Kasumi-1 (cell line): Measurements from ENCODE around the gene TSPAN9.

Experiments used
- DNase-seq, 2 experiments: peaks; one replicate each; lab custom pipeline; 2025; lab: John Stamatoyannopoulos, UW

TSPAN9 gene

GRCh38 chr12:3187846-3188770 is 110.9 kb downstream of the TSPAN9 start:
- no peak for DNase-seq

GRCh38 chr12:3189282-3189681 is 112.1 kb downstream of the TSPAN9 start:
- DNase-seq = no peak

- no peak for DNase-seq
These were observed 112.9 kb downstream of the TSPAN9 start for GRCh38 chr12:3190101-3190500.

GRCh38 chr12:3191450-3191849 is 114.3 kb downstream of the TSPAN9 start:
- DNase-seq = no peak

- no peak for DNase-seq
These were observed 115.0 kb downstream of the TSPAN9 start for GRCh38 chr12:3192221-3192620.

- DNase-seq = no peak
These were observed 116.0 kb downstream of the TSPAN9 start for GRCh38 chr12:3193131-3193530.

- DNase-seq = no peak
These were observed 116.6 kb downstream of the TSPAN9 start for GRCh38 chr12:3193755-3194154.

GRCh38 chr12:3195337-3195736 is 118.2 kb downstream of the TSPAN9 start:
- DNase-seq = no peak

- DNase-seq = no peak
These were observed 118.8 kb downstream of the TSPAN9 start for GRCh38 chr12:3195859-3196483.

GRCh38 chr12:3196488-3196887 is 119.3 kb downstream of the TSPAN9 start:
- DNase-seq = no peak

- no peak for DNase-seq
These were observed 120.1 kb downstream of the TSPAN9 start for GRCh38 chr12:3197131-3197818.

GRCh38 chr12:3199551-3200031 is 122.4 kb downstream of the TSPAN9 start:
- peak; percentile 1 to 3 for DNase-seq

GRCh38 chr12:3200032-3200617 is 122.9 kb downstream of the TSPAN9 start:
- peak in 1 of 2 experiments; percentile 11 for DNase-seq

GRCh38 chr12:3200814-3201233 is 123.6 kb downstream of the TSPAN9 start:
- DNase-seq = peak in 1 of 2 experiments; percentile 15

- DNase-seq = no peak
These were observed 124.3 kb downstream of the TSPAN9 start for GRCh38 chr12:3201339-3202051.

- no peak for DNase-seq
These were observed 124.9 kb downstream of the TSPAN9 start for GRCh38 chr12:3202096-3202495.

- peak; percentile 22 to 25 for DNase-seq
These were observed 125.7 kb downstream of the TSPAN9 start for GRCh38 chr12:3202734-3203446.

- no peak for DNase-seq
These were observed 126.5 kb downstream of the TSPAN9 start for GRCh38 chr12:3203713-3204112.

- no peak for DNase-seq
These were observed 127.0 kb downstream of the TSPAN9 start for GRCh38 chr12:3204143-3204542.

GRCh38 chr12:3204730-3205531 is 127.8 kb downstream of the TSPAN9 start:
- no peak for DNase-seq
